ENCODE data around the gene UBE2G2. TPM values are rescaled to one million over a fixed set of nuclear protein-coding genes. Genes with fewer than 3 reads are reported as not detected.

Gene UBE2G2
- total RNA-seq, 1 donor from 2014 or later, result 78.8 TPM

DNA sequence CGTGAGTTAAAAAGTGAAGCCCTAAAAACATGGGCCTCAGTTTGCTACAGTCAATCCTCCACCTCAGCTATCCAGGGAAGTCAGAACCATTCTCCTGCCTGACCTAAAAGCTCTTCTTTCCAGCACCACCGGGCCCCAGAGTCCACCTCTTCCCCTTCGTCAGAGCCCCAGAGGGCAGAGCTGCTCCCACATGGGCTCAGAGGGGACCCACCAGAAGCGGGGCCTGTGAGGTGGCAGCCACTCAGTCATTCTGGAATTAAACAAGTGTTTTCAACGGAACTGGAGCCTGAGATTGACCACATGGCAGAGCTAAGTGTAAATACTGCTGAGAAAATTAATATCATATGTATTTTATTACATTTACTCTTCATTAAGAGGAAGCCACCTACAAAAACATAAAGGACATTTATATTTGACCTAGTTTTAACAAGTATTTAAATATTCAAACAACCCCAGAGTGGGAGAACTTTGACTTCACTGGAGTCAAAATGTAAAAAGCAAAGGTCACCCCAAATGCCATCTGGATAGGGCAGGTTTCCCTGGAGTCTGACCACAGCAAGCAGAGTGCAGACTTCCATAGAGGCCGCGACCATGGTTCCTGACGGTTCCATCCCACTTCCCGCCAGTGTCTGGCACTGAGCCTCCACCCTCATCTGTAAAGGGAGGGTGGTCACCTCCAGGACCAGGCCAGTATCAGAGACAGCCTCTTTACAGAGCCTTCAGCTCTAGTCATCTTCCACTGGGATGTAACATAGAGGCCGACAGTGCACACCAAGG is 14.4 kb upstream of the UBE2G2 start:
- ATAC-seq, result no peak

GRCh38 chr21:44815225-44815624 is 13.6 kb upstream of the UBE2G2 start:
- Histone ChIP-seq H3K4me3 (no peak overlapping the region), H3K9me3 (no peaks in the 10 kb centered on the region), H3K27ac (no peak overlapping the region), H3K27me3 (no peaks in the 10 kb centered on the region), H3K4me1 (peaks cover 13% of the 10 kb centered on the region), H3K36me3 (peaks cover 21% of the 10 kb centered on the region)
- ATAC-seq, result no peak
- no peak for DNase-seq
- no peak for TF ChIP-seq CTCF (IDR thresholded peaks at IDR 0.05)
- intact Hi-C loops (cut with DNase I), result no loop called here

More for the DNA sequence above, 14.4 kb upstream of the UBE2G2 start:
- Histone ChIP-seq H3K4me3 (no peak overlapping the region), H3K4me1 (peaks cover 13% of the 10 kb centered on the region), H3K9me3 (no peaks in the 10 kb centered on the region), H3K27me3 (no peaks in the 10 kb centered on the region), H3K27ac (no peak overlapping the region), H3K36me3 (peaks cover 18% of the 10 kb centered on the region)
- DNase-seq, result no peak
- intact Hi-C loops (cut with DNase I), result no loop called here
- TF ChIP-seq CTCF (IDR thresholded peaks at IDR 0.05), result no peak

DNA sequence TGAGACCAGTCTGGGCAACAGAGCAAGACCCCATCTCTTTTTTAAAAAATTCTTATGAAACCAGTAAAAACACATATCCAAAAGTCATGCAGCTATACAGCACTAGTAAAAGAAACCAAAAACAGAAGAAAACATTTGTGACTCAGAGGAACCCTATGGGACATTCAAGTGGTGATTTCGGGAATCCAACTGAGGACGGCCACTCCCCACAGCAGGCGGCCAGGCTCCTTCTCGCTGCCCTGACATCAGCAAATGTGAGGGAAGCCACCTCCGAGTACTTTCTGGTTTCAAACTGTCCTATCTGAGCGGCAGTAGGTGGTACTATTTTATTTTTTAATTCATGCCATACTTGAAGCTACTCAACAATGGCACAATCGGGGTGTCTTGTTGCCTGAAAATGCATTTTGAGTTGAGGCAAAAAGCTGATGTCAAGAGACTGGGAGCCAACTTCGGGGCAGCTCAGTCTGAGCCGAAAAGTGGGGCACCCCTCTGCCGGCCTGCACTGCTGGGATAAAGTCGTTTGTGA is 12.9 kb upstream of the UBE2G2 start:
- DNase-seq (no peak), ATAC-seq (no peak)
- H3K4me3 ChIP-seq, result no peak overlapping the region
- H3K27me3 ChIP-seq, result no peaks in the 10 kb centered on the region
- H3K4me1 ChIP-seq, result peaks cover 13% of the 10 kb centered on the region
- no peaks in the 10 kb centered on the region for H3K9me3 ChIP-seq
- H3K36me3 ChIP-seq, result peaks cover 28% of the 10 kb centered on the region
- intact Hi-C loops (cut with DNase I), result no loop called here
- H3K27ac ChIP-seq, result no peak overlapping the region
- no peak for TF ChIP-seq CTCF (IDR thresholded peaks at IDR 0.05)

GRCh38 chr21:44813727-44814126 is 12.1 kb upstream of the UBE2G2 start:
- intact Hi-C loops (cut with DNase I), result no loop called here
- no peak for TF ChIP-seq CTCF (IDR thresholded peaks at IDR 0.05)
- Histone ChIP-seq H3K4me3 (no peak overlapping the region), H3K4me1 (peaks cover 13% of the 10 kb centered on the region), H3K27me3 (no peaks in the 10 kb centered on the region), H3K9me3 (no peaks in the 10 kb centered on the region), H3K27ac (no peak overlapping the region), H3K36me3 (peaks cover 36% of the 10 kb centered on the region)
- DNase-seq (no peak), ATAC-seq (no peak)

DNA sequence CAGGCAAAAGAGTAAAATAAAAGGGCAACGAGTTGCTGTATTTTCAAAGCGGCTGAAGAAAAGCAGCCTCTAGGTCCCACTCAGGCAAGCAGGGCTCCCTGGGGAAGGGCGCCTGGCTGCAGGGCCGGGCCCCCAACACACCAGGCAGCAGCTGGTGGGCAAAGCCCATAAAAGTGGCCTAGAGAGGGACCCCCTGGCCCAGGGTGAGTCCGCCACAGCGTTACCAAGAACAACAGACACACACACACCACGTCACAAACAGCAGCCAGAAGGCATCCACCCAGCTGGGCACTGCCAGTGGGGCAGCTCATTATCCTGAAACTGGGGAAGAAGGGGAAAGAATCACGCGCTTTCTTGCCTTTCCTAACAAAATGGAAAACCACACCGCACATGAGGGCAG is 11.5 kb upstream of the UBE2G2 start:
- intact Hi-C loops (cut with DNase I), result no loop called here
- Histone ChIP-seq H3K27ac (no peak overlapping the region), H3K4me1 (peaks cover 13% of the 10 kb centered on the region), H3K4me3 (no peak overlapping the region), H3K36me3 (peaks cover 42% of the 10 kb centered on the region), H3K27me3 (no peaks in the 10 kb centered on the region), H3K9me3 (no peaks in the 10 kb centered on the region)
- TF ChIP-seq CTCF (IDR thresholded peaks at IDR 0.05), result no peak
- no peak for DNase-seq
- ATAC-seq, result no peak

Data from upper lobe of right lung (tissue), 1 donor.